GM19328 (cell line): ENCODE measurements around the gene MAN1A1.

Source experiments
- ATAC-seq: cut with Tn5 transposase; IDR thresholded peaks from one replicate; pipeline ENCODE4 v1.9.1; 2021; ENCODE audit warnings: mild to moderate bottlenecking, moderate library complexity; ENCODE audit not compliant: unreplicated experiment

Gene MAN1A1

DNA sequence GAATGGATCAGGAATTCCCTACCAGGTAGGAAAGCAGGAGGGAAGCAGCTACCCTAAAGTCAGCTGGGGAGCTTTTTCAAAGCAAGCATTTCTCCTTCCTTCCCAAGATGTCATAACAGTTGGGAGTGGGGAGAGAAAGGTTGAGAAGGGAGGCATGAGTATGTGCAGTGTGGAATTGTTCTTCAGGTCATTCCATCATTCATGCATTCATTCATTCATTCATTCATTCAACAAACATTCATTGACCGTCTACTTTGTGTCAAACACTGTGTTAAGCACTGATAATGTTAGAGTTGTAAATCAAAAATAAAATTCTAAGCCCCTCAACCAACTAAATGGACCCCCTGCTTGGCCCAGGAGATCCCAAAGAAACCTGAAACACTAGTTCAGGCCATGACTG lies 221.9 kb downstream of the MAN1A1 start:
- ATAC-seq = no peak
